Measurements from ENCODE around the gene PLA2G15.

GRCh38 chr16:68251832-68252231 is 6.7 kb downstream of the PLA2G15 start:
- TF ChIP-seq FOSL2 (IDR thresholded peaks at IDR 0.05) (no peak), FOSL2 (CRISPR knock-in tag; IDR thresholded peaks at IDR 0.05) (no peak), PHF8 (IDR thresholded peaks at IDR 0.05; ENCODE audit: borderline replicate concordance, low read depth) (no peak), CTCF (IDR thresholded peaks at IDR 0.05) (no peak), REST (IDR thresholded peaks at IDR 0.05) (no peak), EP300 (IDR thresholded peaks at IDR 0.05) (no peak)
